Amniotic epithelial cell (primary cell): ENCODE results near the gene LCE1F.

Experiments
- DNase-seq: peaks from one replicate; pipeline ENCODE4 v3.0.0-alpha.2; 2010; ENCODE audit warnings: low read depth

The LCE1F gene

DNA sequence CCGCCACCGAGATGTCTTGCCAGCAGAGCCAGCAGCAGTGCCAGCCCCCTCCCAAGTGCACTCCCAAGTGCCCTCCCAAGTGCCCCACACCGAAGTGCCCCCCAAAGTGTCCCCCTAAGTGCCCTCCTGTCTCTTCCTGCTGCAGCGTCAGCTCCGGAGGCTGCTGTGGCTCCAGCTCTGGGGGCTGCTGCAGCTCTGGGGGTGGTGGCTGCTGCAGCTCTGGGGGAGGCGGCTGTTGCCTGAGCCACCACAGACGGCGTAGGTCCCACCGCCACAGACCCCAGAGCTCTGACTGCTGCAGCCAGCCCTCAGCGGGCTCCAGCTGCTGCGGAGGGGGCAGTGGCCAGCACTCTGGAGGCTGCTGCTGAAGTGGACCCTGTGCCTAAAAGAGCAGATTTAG, 1.4 kb downstream of the LCE1F start:
- no peak for DNase-seq

DNA sequence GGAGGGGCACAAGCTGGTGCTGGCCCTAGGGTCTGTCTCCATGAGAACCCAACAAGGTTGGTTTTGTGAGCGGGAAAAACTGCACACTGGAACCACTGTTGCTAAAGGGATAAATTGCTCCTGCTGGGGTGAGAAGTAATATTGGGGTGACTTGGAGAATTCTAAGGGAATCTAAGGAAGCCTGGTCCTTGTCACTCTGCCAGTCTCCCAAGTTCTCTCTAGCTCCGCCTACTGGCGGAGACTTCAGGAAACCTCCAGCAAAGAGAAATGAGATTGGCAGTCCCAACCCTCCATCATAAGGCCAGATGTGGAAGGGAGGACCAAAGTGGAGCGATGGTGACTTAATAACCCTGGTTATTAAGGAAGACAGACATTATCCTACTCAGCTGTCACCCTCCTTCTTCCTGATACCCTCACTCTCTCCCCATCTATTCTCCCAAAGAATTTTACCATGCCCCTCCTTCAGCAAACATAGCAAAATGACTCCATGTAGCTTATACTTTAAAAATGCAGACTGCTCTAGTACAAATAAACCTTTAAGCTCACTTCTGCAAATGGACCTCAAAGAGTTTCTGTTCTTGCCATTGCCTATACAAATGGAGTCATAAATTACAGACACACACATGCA, 2.7 kb downstream of the LCE1F start:
- DNase-seq = no peak

GRCh38 chr1:152783095-152783494, 8.2 kb downstream of the LCE1F start:
- DNase-seq = no peak

DNA sequence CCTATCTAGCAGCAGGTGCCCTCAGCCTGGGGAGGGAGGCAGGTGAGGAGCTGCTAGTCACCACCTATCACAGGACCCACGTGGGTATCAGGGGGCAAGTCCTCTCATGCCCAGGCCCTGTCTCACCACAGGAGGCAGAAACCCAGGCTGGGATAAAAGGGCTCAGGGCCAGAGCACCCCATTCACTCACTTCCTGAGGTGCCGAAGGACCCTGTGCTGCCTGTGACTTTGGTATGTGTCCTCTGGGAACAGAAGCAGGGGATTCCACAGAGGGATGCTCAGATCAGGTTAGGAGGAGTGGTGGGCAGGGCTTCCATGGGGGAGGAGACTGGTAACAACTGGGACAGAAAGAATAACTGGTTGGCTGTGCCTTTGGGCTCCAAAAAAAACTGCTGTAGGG, 11.1 kb downstream of the LCE1F start, which contains the start of gene LCE1E:
LCE1E (plus strand) TSS at position 181 of the 400 bp plus-strand sequence. CDS start 1,043 bp downstream, outside the sequence.
- no peak for DNase-seq

- no peak for DNase-seq
Observed at GRCh38 chr1:152795686-152796085, 20.7 kb downstream of the LCE1F start.

DNA sequence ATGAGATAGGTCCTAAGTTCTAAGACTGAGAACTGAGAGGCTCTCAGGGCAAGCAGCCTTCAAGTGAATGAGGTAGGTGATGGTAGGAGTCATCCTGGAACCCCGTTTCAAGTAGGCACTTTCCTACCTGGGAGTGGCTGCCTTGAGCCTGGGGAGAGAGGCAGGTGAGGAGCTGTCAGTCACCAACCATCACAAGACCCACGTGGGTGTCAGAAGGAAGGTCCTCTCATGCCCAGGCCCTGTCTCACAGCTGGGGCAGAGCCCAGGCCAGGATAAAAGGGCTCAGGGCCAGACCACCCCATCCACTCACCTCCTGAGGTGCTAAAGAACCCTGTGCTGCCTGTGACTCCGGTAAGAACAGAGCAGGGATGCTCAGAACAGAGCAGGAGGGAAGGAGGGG, 21.5 kb downstream of the LCE1F start, which contains the start of gene LCE1D:
LCE1D (plus strand) TSS at position 301 of the 400 bp plus-strand sequence. CDS start 1,074 bp downstream, outside the sequence.
- DNase-seq = no peak

DNA sequence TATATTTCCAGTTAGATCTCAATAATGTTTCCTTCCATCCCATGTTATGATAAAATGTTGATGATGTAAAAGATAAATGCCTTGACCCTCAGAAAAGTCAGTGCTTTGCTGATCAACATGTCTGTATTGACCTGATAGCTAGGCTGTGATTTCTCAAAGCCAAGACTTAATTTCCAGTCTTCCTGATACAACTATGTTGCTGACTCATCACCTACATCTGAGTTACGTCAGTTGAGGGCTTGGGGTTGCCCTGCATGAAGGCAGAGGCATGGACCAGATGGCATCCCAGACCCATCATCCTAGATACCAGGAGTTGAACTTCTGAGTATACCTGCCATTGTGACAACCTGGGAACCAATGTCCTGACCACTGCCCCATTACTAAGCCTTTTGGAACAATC, 26.4 kb downstream of the LCE1F start:
- DNase-seq = no peak

- DNase-seq = no peak
Observed at GRCh38 chr1:152806576-152806975, 31.6 kb downstream of the LCE1F start, which contains the start of gene LCE1C. Gene LCE1C (minus strand): TSS chr1:152806651. CDS start chr1:152805478, 1,173 bp downstream.

DNA sequence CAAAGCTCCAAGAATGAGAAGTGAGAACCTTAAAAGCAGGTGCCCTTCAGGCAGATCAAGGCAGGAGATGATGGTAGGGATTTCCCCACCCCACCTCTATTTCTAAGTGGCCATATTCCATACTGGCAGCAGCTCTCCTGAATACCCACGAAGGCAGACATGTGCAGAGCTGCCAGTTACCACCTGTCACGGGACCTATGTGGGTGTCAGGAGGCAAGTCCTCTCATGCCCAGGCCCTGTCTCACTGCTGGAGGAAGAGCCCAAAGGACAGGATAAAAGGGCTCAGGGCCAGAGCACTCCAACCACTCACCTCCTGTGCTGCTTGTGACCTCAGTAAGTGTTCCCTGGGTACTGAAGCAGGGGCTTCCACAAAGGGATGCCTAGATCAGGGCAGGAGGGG, 36.1 kb downstream of the LCE1F start:
- DNase-seq = no peak

DNA sequence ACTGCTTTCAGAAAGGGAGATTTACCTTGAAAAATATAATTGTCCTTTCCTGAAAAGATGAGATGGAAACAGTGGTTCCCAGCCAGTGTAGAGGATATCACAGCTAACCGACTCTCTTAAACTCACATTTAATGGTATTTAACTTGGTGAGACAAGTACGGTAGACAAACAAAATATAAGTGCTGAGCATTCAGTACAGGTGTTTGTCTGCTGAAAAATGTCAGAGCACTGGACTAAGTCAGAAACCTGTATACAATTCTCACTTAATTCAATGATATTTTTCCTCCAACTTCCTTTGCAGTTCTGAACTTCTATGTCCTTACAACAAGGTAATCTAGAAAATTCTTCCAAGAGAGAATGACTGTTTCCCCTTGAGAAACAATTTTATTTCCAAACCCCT, 36.7 kb downstream of the LCE1F start, which contains the start of gene LCE1B:
LCE1B (plus strand) TSS at position 301 of the 400 bp plus-strand sequence. CDS start 476 bp downstream, outside the sequence.
- DNase-seq = no peak

DNA sequence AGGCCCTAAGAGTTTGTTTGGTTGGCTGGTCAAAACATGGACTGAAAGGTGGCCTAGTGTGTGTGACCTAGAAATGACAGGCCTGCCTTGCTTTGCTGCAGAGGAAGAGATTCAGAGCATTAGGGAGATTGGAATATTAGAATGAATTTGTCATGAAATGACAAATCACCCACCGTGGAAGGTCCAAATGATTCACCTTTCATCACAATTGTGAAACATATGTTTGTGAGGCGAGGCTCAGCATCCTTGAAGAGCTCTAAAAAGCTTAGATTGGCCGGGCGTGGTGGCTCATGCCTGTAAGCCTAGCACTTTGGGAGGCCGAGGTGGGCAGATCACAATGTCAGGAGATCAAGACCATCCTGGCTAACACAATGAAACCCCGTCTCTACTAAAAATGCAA, 42.4 kb downstream of the LCE1F start:
- DNase-seq = no peak

- no peak for DNase-seq
Observed at GRCh38 chr1:152823294-152823693, 48.4 kb downstream of the LCE1F start.

DNA sequence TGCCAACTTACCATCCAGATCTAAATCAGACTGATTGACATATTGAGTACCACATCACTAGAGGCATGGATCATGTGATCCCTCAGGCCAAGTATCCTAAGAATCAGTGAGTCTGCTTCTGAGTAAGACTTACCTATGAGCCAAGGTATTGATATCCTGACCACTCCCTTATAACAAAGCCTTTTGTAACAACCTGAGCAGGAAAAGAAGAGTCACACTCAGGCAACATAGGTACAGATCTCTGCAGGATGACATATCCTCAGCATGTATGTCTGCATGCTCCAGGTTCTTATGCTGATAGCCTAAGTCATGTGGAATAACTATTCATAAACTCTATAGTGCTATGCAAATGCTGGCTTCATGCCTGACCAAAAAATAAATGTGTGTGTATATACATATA, 50.0 kb downstream of the LCE1F start:
- DNase-seq = no peak
